Naive thymus-derived CD4-positive, alpha-beta T cell (primary cell): ENCODE measurements around the gene FITM1. TPM values are rescaled to one million over a fixed set of nuclear protein-coding genes. Genes with fewer than 3 reads are reported as not detected.

Experiments
- ATAC-seq: fragments of 150-1000 bp; cut with Tn5 transposase; 2 replicates; pipeline ENCODE4 v1.10.0; 2021; ENCODE audit warnings: mild to moderate bottlenecking, moderate library complexity
- CTCF ChIA-PET: fragments of 350-600 bp; sonication (Branson Sonifier 250); formaldehyde crosslinking; loops from one replicate; lab custom pipeline; 2021; ENCODE audit warnings: antibody characterized with exemption; lab: Charles Lee
- POLR2A ChIA-PET: fragments of 350-600 bp; sonication (Branson Sonifier 250); formaldehyde crosslinking; loops from one replicate; lab custom pipeline; 2021; ENCODE audit warnings: antibody characterized with exemption, inconsistent platforms; lab: Charles Lee
- DNase-seq, 9 donors: peaks; one replicate each; pipeline versions ENCODE4 v3.0.0 to v3.0.0-alpha.2; 2020 to 2022; ENCODE audit warnings: mixed read lengths in 1 of 9
- H3K27ac ChIP-seq: one replicate; pipeline ENCODE4 v1.7.0; 2013; ENCODE audit warnings: mild to moderate bottlenecking, low read depth, low read length, moderate library complexity
- H3K27me3 ChIP-seq, 2 donors: one replicate each; pipeline ENCODE4 v1.7.0; 2013; ENCODE audit warnings: low read length in 2 of 2, mild to moderate bottlenecking in 2 of 2, moderate library complexity in 2 of 2; ENCODE audit not compliant: control insufficient read depth in 2 of 2, insufficient read depth in 2 of 2
- H3K36me3 ChIP-seq, 3 experiments: 1 replicate in 2 of 3; 2 replicates in 1 of 3; pipeline ENCODE4 v1.7.0; 2013; ENCODE audit warnings: low read length in 3 of 3, mild to moderate bottlenecking in 3 of 3, moderate library complexity in 1 of 3; ENCODE audit not compliant: insufficient read depth in 3 of 3, control insufficient read depth in 2 of 3
- H3K4me1 ChIP-seq, 2 donors: one replicate each; pipeline ENCODE4 v1.7.0; 2013; ENCODE audit warnings: low read length in 2 of 2, mild to moderate bottlenecking in 2 of 2, moderate library complexity in 1 of 2; ENCODE audit not compliant: control insufficient read depth in 2 of 2, insufficient read depth in 2 of 2
- H3K4me3 ChIP-seq: 2 replicates; pipeline ENCODE4 v1.7.0; 2013; ENCODE audit warnings: mild to moderate bottlenecking, low read length
- H3K9me3 ChIP-seq, 3 experiments: 1 replicate in 2 of 3; 2 replicates in 1 of 3; pipeline ENCODE4 v1.7.0; 2013; ENCODE audit warnings: low read length in 3 of 3; ENCODE audit not compliant: control insufficient read depth in 2 of 3
- H3K27ac Mint-ChIP-seq, 9 donors: one replicate each; pipeline ENCODE4 v1.8.0; 2020 to 2022; ENCODE audit warnings: mixed read lengths in 9 of 9, mild to moderate bottlenecking in 8 of 9, moderate library complexity in 5 of 9, inconsistent platforms in 2 of 9
- H3K27me3 Mint-ChIP-seq, 5 donors: one replicate each; pipeline ENCODE4 v1.8.0; 2021 to 2022; ENCODE audit warnings: mixed read lengths in 5 of 5, mild to moderate bottlenecking in 1 of 5
- H3K36me3 Mint-ChIP-seq, 5 donors: one replicate each; pipeline ENCODE4 v1.8.0; 2020 to 2022; ENCODE audit warnings: mixed read lengths in 5 of 5, mild to moderate bottlenecking in 3 of 5, inconsistent platforms in 1 of 5
- H3K4me1 Mint-ChIP-seq, 7 donors: one replicate each; pipeline ENCODE4 v1.8.0; 2020 to 2022; ENCODE audit warnings: mixed read lengths in 7 of 7, mild to moderate bottlenecking in 3 of 7, inconsistent platforms in 1 of 7
- H3K4me3 Mint-ChIP-seq, 10 donors: one replicate each; pipeline ENCODE4 v1.8.0; 2020 to 2022; ENCODE audit warnings: mild to moderate bottlenecking in 10 of 10, mixed read lengths in 10 of 10, moderate library complexity in 6 of 10, inconsistent platforms in 2 of 10
- H3K9me3 Mint-ChIP-seq, 11 donors: one replicate each; pipeline ENCODE4 v1.8.0; 2020 to 2022; ENCODE audit warnings: mixed read lengths in 11 of 11, mild to moderate bottlenecking in 4 of 11, inconsistent platforms in 1 of 11, moderate library complexity in 1 of 11
- intact Hi-C, 2 donors: fragments of 100-400 bp; cut with micrococcal nuclease; formaldehyde crosslinking; loops; one replicate each; pipeline ENCODE4 v1.15.1; 2023
- polyA plus RNA-seq, 2 donors: library from polyadenylated mRNA; unstranded; fragments of 300-500 nt; fragmentation: Illumina TruSeq; gene quantifications; one replicate each; pipeline ENCODE4 v1.2.3, GENCODE V29; 2021
- total RNA-seq, 6 experiments: library from RNA in 5 of 6; stranded (reverse) in 5 of 6; gene quantifications; 1 replicate in 5 of 6; 2 replicates in 1 of 6; pipeline ENCODE4 v1.2.3 and lab custom pipeline; 2021 to 2026

Gene FITM1
- total and polyA plus RNA-seq, 7 experiments from 2014 or later: 0.48 to 4.3 (median 1.8) TPM

DNA sequence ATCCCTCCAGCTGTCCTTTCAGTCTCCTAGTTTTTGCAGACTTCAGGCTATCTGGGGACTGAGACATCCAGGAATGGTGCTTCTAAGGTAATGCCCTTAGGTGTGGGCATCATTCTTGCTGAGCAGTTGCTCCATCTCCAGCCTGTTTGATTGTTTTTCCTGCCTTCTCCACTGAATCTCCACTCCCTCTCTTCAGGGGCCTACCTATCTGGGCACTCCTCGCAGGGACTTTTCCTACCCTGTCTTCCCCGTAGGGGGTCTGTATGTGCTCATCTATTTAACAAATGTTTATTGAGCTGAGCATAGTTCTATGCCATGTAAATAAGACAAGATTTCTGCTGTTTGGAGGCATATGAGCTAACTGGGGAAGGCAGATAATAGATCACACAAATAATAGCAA lies 2.5 kb downstream of the FITM1 start:
- H3K36me3 ChIP-seq: peaks cover 0 to 10% (median 7%) of the 10 kb centered on the region in 3 experiments
- Mint-ChIP-seq H3K4me3 (peak overlapping the region in 9 of 10 donors; percentile 37 to 80 (median 72)), H3K27ac (peak overlapping the region; percentile 73 to 97 (median 93)), H3K9me3 (peaks cover 0 to 4% (median 0%) of the 10 kb centered on the region in 11 donors), H3K4me1 (peaks cover 31 to 48% (median 39%) of the 10 kb centered on the region in 7 donors), H3K36me3 (peaks cover 0 to 14% (median 1%) of the 10 kb centered on the region in 5 donors), H3K27me3 (no peaks in the 10 kb centered on the region)
- no peak for DNase-seq
- H3K4me1 ChIP-seq: peaks cover 16 to 33% of the 10 kb centered on the region in 2 donors
- no peaks in the 10 kb centered on the region for H3K27me3 ChIP-seq
- H3K4me3 ChIP-seq: no peak overlapping the region
- H3K9me3 ChIP-seq: no peaks in the 10 kb centered on the region
- no peak for ATAC-seq
- POLR2A ChIA-PET: interaction anchor here (0.6 to 11.7 kb wide), 8 partner anchors 12 to 110 kb away, joined by 3 to 298 read pairs (median 4); partner anchors contain the start of genes DCAF11, IRF9, NRL and PSME2
- H3K27ac ChIP-seq: peak overlapping the region; percentile 68
- CTCF ChIA-PET: interaction anchor here (1.1 to 1.7 kb wide), 3 partner anchors 13 to 18 kb away, joined by 3 to 4 read pairs (median 4); partner anchors contain the start of genes DCAF11 and NRL
- intact Hi-C loops: loop anchor here in 1 of 2 donors (1.0 kb wide), 1 partner anchor 18 kb away; no protein-coding TSS in a partner anchor

DNA sequence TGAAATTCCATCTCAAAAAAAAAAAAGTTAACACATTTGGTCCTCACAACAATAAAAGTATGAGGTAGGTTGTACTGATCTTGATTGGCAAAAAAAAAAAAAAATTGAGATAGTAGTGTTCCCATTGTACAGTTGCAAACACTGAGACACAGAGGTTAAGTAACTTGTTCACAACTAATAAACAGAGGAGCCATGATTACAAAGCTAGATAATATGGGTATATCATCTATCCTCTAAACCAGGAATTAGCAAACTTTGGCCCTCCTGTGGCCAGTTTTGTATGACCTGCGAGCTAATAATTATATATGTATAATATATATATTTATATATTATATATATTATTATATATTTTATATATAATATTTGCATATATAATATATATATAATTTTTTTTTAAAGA lies 3.3 kb downstream of the FITM1 start:
- peak overlapping the region in 3 of 9 donors; percentile 25 to 92 (median 73) for H3K27ac Mint-ChIP-seq
- no peak for DNase-seq
- H3K4me3 ChIP-seq: no peak overlapping the region
- H3K9me3 Mint-ChIP-seq: peaks cover 0 to 4% (median 0%) of the 10 kb centered on the region in 11 donors
- ATAC-seq: no peak
- H3K4me1 Mint-ChIP-seq: peaks cover 36 to 55% (median 47%) of the 10 kb centered on the region in 7 donors
- no peaks in the 10 kb centered on the region for H3K27me3 Mint-ChIP-seq
- ChIA-PET CTCF (interaction anchor here (0.6 to 1.4 kb wide), 3 partner anchors 18 to 149 kb away, joined by 3 to 5 read pairs (median 4); partner anchors contain the start of gene TINF2), POLR2A (interaction anchor here (0.6 to 11.7 kb wide), 10 partner anchors 13 to 1537 kb away, joined by 3 to 298 read pairs (median 4); partner anchors contain the start of genes DCAF11, IRF9, NRL and PSME2)
- H3K27ac ChIP-seq: no peak overlapping the region
- H3K36me3 Mint-ChIP-seq: peaks cover 0 to 22% (median 8%) of the 10 kb centered on the region in 5 donors
- intact Hi-C loops: no loop called here
- no peak overlapping the region for H3K4me3 Mint-ChIP-seq
- H3K27me3 ChIP-seq: no peaks in the 10 kb centered on the region
- H3K9me3 ChIP-seq: no peaks in the 10 kb centered on the region
- H3K4me1 ChIP-seq: peaks cover 16 to 33% of the 10 kb centered on the region in 2 donors
- H3K36me3 ChIP-seq: peaks cover 0 to 18% (median 10%) of the 10 kb centered on the region in 3 experiments

- H3K36me3 ChIP-seq: peaks cover 0 to 28% (median 10%) of the 10 kb centered on the region in 3 experiments
- H3K27me3 Mint-ChIP-seq: no peaks in the 10 kb centered on the region
- peaks cover 0 to 37% (median 17%) of the 10 kb centered on the region in 5 donors for H3K36me3 Mint-ChIP-seq
- peak overlapping the region; percentile 83 for H3K4me3 ChIP-seq
- ATAC-seq (no peak), DNase-seq (no peak)
- H3K27me3 ChIP-seq: no peaks in the 10 kb centered on the region
- peaks cover 16 to 37% of the 10 kb centered on the region in 2 donors for H3K4me1 ChIP-seq
- H3K27ac ChIP-seq: peak overlapping the region; percentile 97
- H3K9me3 Mint-ChIP-seq: peaks cover 0 to 4% (median 0%) of the 10 kb centered on the region in 11 donors
- peaks cover 48 to 71% (median 61%) of the 10 kb centered on the region in 7 donors for H3K4me1 Mint-ChIP-seq
- H3K27ac Mint-ChIP-seq: peak overlapping the region; percentile 86 to 98 (median 91)
- no peaks in the 10 kb centered on the region for H3K9me3 ChIP-seq
- ChIA-PET CTCF (interaction anchor here (0.6 to 2.1 kb wide), 8 partner anchors 11 to 107 kb away, joined by 3 to 11 read pairs (median 3); partner anchors contain the start of genes IRF9 and TINF2), POLR2A (interaction anchor here (1.0 to 11.7 kb wide), 13 partner anchors 13 to 136 kb away, joined by 3 to 298 read pairs (median 7); partner anchors contain the start of genes CHMP4A, DCAF11, IRF9 and MDP1)
- H3K4me3 Mint-ChIP-seq: peak overlapping the region; percentile 80 to 95 (median 92)
- intact Hi-C loops: no loop called here
Measured at GRCh38 chr14:24135584-24135833, 5.0 kb downstream of the FITM1 start.

- Histone ChIP-seq H3K9me3 (no peaks in the 10 kb centered on the region), H3K4me3 (peak within 1 kb of the TSS; percentile 83), H3K27me3 (no peaks in the 10 kb centered on the region), H3K36me3 (peaks cover 0 to 29% (median 10%) of the 10 kb centered on the region in 3 experiments), H3K27ac (peak within 1 kb of the TSS; percentile 97), H3K4me1 (peaks cover 16 to 37% of the 10 kb centered on the region in 2 donors)
- H3K4me3 Mint-ChIP-seq: peak within 1 kb of the TSS; percentile 88 to 95 (median 92)
- DNase-seq (peak; percentile 88 to 97 (median 92)), ATAC-seq (peak; percentile 99)
- peaks cover 48 to 70% (median 64%) of the 10 kb centered on the region in 7 donors for H3K4me1 Mint-ChIP-seq
- peak within 1 kb of the TSS; percentile 86 to 98 (median 93) for H3K27ac Mint-ChIP-seq
- peaks cover 0 to 4% (median 0%) of the 10 kb centered on the region in 11 donors for H3K9me3 Mint-ChIP-seq
- CTCF ChIA-PET: interaction anchor here (0.6 to 2.1 kb wide), 8 partner anchors 11 to 107 kb away, joined by 3 to 11 read pairs (median 3); partner anchors contain the start of genes IRF9 and TINF2
- intact Hi-C loops: loop anchor here (1.0 to 2.0 kb wide), 11 partner anchors 9 to 163 kb away; partner anchors contain the start of genes IRF9 (in 2 of the 2), PCK2 (in 2 of the 2), RNF31 (in 2 of the 2) and CHMP4A (in 1 of the 2)
- H3K36me3 Mint-ChIP-seq: peaks cover 0 to 36% (median 17%) of the 10 kb centered on the region in 5 donors
- POLR2A ChIA-PET: interaction anchor here (0.7 to 11.7 kb wide), 15 partner anchors 13 to 834 kb away, joined by 3 to 298 read pairs (median 5); partner anchors contain the start of genes CHMP4A, DCAF11, IRF9 and MDP1
- no peaks in the 10 kb centered on the region for H3K27me3 Mint-ChIP-seq
Measured at GRCh38 chr14:24135834-24136683, 5.6 kb downstream of the FITM1 start, which contains the start of gene PSME1. Gene PSME1, plus strand, starts transcription at chr14:24136194. Its CDS starts 69 bp downstream, at chr14:24136263.

- H3K4me1 Mint-ChIP-seq: peaks cover 48 to 71% (median 62%) of the 10 kb centered on the region in 7 donors
- Histone ChIP-seq H3K36me3 (peaks cover 0 to 32% (median 10%) of the 10 kb centered on the region in 3 experiments), H3K27ac (peak overlapping the region; percentile 97), H3K4me1 (peaks cover 19 to 33% of the 10 kb centered on the region in 2 donors), H3K27me3 (no peaks in the 10 kb centered on the region), H3K9me3 (no peaks in the 10 kb centered on the region), H3K4me3 (peak overlapping the region; percentile 83)
- CTCF ChIA-PET: interaction anchor here (1.0 to 2.5 kb wide), 3 partner anchors 22 to 27 kb away, joined by 3 to 11 read pairs (median 10); partner anchors contain the start of genes DCAF11, IRF9 and NRL
- POLR2A ChIA-PET: interaction anchor here (0.9 to 11.7 kb wide), 10 partner anchors 12 to 134 kb away, joined by 4 to 298 read pairs (median 10); partner anchors contain the start of genes DCAF11, IRF9, MDP1 and NRL
- H3K27ac Mint-ChIP-seq: peak overlapping the region; percentile 84 to 94 (median 92)
- DNase-seq (no peak), ATAC-seq (no peak)
- H3K9me3 Mint-ChIP-seq: peaks cover 0 to 4% (median 0%) of the 10 kb centered on the region in 11 donors
- H3K27me3 Mint-ChIP-seq: no peaks in the 10 kb centered on the region
- H3K36me3 Mint-ChIP-seq: peaks cover 0 to 37% (median 17%) of the 10 kb centered on the region in 5 donors
- H3K4me3 Mint-ChIP-seq: peak overlapping the region; percentile 84 to 94 (median 90)
- intact Hi-C loops: loop anchor here (1.0 to 2.0 kb wide), 11 partner anchors 10 to 162 kb away; partner anchors contain the start of genes IRF9 (in 2 of the 2), PCK2 (in 2 of the 2), RNF31 (in 2 of the 2) and CHMP4A (in 1 of the 2)
Measured at GRCh38 chr14:24136684-24137528, 6.4 kb downstream of the FITM1 start.
